ENCODE data around the gene SLC8A2. TPM values are rescaled to one million over a fixed set of nuclear protein-coding genes. Genes with fewer than 3 reads are reported as not detected.

Gene SLC8A2
- polyA plus RNA-seq, 1 donor from 2014 or later, result 14.1 TPM

DNA sequence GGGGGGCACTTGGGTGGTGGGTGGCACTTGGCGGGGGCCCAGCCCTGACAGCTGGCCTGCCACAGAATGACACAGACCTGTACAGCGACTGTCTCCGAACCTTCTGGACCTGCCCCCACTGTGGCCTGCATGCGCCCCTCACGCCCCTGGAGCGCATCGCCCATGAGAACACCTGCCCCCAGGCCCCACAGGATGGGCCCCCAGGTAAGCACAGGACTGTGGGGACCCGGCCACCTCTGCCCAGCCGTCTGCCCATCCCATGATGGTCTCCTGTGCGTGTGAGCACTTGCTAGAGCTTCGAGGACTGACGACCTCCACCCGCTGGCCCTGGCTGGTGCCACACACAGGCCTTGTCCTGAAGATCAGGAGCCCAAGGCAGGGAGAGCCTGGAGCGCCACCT lies 90.6 kb downstream of the SLC8A2 start:
- Histone ChIP-seq H3K4me2 (ENCODE audit: low read length) (no peak overlapping the region), H3K4me3 (ENCODE audit: low read length) (no peak overlapping the region), H3F3A (ENCODE audit: insufficient read depth, low read length, poor library complexity, severe bottlenecking) (no peaks in the 10 kb centered on the region), H3K27me3 (ENCODE audit: insufficient read depth, low read depth, low read length) (no peaks in the 10 kb centered on the region), H3K9me2 (ENCODE audit: insufficient read depth, low read length) (no peaks in the 10 kb centered on the region), H3K36me3 (ENCODE audit: insufficient read depth, low read length) (no peaks in the 10 kb centered on the region), H2AFZ (ENCODE audit: low read depth, low read length) (no peak overlapping the region), H3K79me2 (replicated peaks; ENCODE audit: insufficient read depth, low read length) (no peaks in the 10 kb centered on the region), H4K20me1 (ENCODE audit: insufficient read depth) (no peaks in the 10 kb centered on the region), H3K27ac (ENCODE audit: low read length) (no peak overlapping the region), H3K9me3 (ENCODE audit: low read length) (no peaks in the 10 kb centered on the region), H3K9ac (ENCODE audit: low read length) (no peak overlapping the region)
- TF ChIP-seq, protein P1, sequence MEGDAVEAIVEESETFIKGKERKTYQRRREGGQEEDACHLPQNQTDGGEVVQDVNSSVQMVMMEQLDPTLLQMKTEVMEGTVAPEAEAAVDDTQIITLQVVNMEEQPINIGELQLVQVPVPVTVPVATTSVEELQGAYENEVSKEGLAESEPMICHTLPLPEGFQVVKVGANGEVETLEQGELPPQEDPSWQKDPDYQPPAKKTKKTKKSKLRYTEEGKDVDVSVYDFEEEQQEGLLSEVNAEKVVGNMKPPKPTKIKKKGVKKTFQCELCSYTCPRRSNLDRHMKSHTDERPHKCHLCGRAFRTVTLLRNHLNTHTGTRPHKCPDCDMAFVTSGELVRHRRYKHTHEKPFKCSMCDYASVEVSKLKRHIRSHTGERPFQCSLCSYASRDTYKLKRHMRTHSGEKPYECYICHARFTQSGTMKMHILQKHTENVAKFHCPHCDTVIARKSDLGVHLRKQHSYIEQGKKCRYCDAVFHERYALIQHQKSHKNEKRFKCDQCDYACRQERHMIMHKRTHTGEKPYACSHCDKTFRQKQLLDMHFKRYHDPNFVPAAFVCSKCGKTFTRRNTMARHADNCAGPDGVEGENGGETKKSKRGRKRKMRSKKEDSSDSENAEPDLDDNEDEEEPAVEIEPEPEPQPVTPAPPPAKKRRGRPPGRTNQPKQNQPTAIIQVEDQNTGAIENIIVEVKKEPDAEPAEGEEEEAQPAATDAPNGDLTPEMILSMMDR (IDR thresholded peaks at IDR 0.05; ENCODE audit: poor library complexity, severe bottlenecking), result no peak
- TF ChIP-seq POLR2AphosphoS5 (IDR thresholded peaks at IDR 0.05), result no peak
- TF ChIP-seq, protein P2, sequence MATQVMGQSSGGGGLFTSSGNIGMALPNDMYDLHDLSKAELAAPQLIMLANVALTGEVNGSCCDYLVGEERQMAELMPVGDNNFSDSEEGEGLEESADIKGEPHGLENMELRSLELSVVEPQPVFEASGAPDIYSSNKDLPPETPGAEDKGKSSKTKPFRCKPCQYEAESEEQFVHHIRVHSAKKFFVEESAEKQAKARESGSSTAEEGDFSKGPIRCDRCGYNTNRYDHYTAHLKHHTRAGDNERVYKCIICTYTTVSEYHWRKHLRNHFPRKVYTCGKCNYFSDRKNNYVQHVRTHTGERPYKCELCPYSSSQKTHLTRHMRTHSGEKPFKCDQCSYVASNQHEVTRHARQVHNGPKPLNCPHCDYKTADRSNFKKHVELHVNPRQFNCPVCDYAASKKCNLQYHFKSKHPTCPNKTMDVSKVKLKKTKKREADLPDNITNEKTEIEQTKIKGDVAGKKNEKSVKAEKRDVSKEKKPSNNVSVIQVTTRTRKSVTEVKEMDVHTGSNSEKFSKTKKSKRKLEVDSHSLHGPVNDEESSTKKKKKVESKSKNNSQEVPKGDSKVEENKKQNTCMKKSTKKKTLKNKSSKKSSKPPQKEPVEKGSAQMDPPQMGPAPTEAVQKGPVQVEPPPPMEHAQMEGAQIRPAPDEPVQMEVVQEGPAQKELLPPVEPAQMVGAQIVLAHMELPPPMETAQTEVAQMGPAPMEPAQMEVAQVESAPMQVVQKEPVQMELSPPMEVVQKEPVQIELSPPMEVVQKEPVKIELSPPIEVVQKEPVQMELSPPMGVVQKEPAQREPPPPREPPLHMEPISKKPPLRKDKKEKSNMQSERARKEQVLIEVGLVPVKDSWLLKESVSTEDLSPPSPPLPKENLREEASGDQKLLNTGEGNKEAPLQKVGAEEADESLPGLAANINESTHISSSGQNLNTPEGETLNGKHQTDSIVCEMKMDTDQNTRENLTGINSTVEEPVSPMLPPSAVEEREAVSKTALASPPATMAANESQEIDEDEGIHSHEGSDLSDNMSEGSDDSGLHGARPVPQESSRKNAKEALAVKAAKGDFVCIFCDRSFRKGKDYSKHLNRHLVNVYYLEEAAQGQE (IDR thresholded peaks at IDR 0.05; ENCODE audit: borderline replicate concordance), result no peak

DNA sequence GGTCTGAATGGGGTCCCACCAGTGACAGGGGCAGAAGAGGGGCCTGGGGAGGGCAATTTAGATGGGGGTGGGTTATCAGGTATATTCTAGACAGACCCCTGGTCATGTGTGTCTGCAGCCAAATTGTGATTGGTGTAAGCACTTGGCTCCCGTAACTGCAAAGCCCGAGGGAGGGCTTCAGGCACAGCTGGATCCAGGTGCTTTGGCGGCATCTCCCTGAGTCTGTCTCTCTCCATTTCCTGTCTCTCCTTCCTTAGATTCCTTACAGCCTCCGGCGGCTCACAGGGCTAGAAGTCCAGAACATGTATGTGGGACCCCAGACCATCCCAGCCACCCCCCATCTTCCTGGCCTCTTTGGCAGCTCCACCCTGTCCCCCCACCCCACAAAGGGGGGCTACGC lies 91.1 kb downstream of the SLC8A2 start:
- Histone ChIP-seq H3K4me2 (ENCODE audit: low read length) (no peak overlapping the region), H3F3A (ENCODE audit: insufficient read depth, low read length, poor library complexity, severe bottlenecking) (no peaks in the 10 kb centered on the region), H3K36me3 (ENCODE audit: insufficient read depth, low read length) (no peaks in the 10 kb centered on the region), H3K27me3 (ENCODE audit: insufficient read depth, low read depth, low read length) (no peaks in the 10 kb centered on the region), H3K9me3 (ENCODE audit: low read length) (no peaks in the 10 kb centered on the region), H3K79me2 (replicated peaks; ENCODE audit: insufficient read depth, low read length) (no peaks in the 10 kb centered on the region), H3K9me2 (ENCODE audit: insufficient read depth, low read length) (no peaks in the 10 kb centered on the region), H3K4me3 (ENCODE audit: low read length) (no peak overlapping the region), H3K9ac (ENCODE audit: low read length) (no peak overlapping the region), H2AFZ (ENCODE audit: low read depth, low read length) (no peak overlapping the region), H4K20me1 (ENCODE audit: insufficient read depth) (no peaks in the 10 kb centered on the region), H3K27ac (ENCODE audit: low read length) (no peak overlapping the region)
- TF ChIP-seq, protein P1 (IDR thresholded peaks at IDR 0.05; ENCODE audit: poor library complexity, severe bottlenecking), result no peak
- no peak for TF ChIP-seq EP300 (conservative IDR thresholded peaks at IDR 0.05; ENCODE audit: poor library complexity, severe bottlenecking)
- no peak for TF ChIP-seq RAD21 (conservative IDR thresholded peaks at IDR 0.05)
- TF ChIP-seq EZH2 (IDR thresholded peaks at IDR 0.05; ENCODE audit: borderline replicate concordance, insufficient read depth, low read length, poor library complexity, severe bottlenecking), result no peak
- no peak for TF ChIP-seq MXI1 (conservative IDR thresholded peaks at IDR 0.05; ENCODE audit: poor library complexity, severe bottlenecking)
- no peak for TF ChIP-seq POLR2AphosphoS5 (IDR thresholded peaks at IDR 0.05)
- TF ChIP-seq, protein P2 (IDR thresholded peaks at IDR 0.05; ENCODE audit: borderline replicate concordance), result no peak
- no peak for TF ChIP-seq SMC3 (conservative IDR thresholded peaks at IDR 0.05; ENCODE audit: poor library complexity)
- no peak for TF ChIP-seq TAF1 (IDR thresholded peaks at IDR 0.05; ENCODE audit: low read depth)
